GM12801 (cell line): Measurements from ENCODE around the gene DCXR.

Source experiments
- CTCF ChIP-seq: IDR thresholded peaks from one replicate; pipeline ENCODE4 v1.5.1; 2011; ENCODE audit warnings: control low read depth; ENCODE audit not compliant: insufficient read length; ENCODE audit errors: extremely low read depth

The DCXR gene

GRCh38 chr17:82047914-82048570 is 10.5 kb upstream of the DCXR start:
- TF ChIP-seq CTCF = no peak

- TF ChIP-seq CTCF = no peak
These were observed 9.9 kb upstream of the DCXR start for GRCh38 chr17:82047379-82047778.

GRCh38 chr17:82046903-82047302 is 9.4 kb upstream of the DCXR start:
- TF ChIP-seq CTCF = no peak

- no peak for TF ChIP-seq CTCF
These were observed 8.5 kb upstream of the DCXR start for GRCh38 chr17:82045936-82046484.

- TF ChIP-seq CTCF = no peak
These were observed 6.0 kb upstream of the DCXR start for GRCh38 chr17:82043507-82043906.

GRCh38 chr17:82042649-82043048 is 5.2 kb upstream of the DCXR start:
- TF ChIP-seq CTCF = no peak

- TF ChIP-seq CTCF = no peak
These were observed 3.8 kb upstream of the DCXR start for GRCh38 chr17:82041144-82041814.
